Measurements from ENCODE around the gene PRKD2.
"Not testable (repeated sequence)": the region's sequence is repeated elsewhere in the genome, so short reads cannot be mapped to it uniquely, and the experiment has no call there.

PRKD2 gene

GRCh38 chr19:46717034-46717715, at the start of gene PRKD2:
Gene PRKD2 (minus strand): TSS chr19:46717114. CDS start chr19:46716370, 744 bp downstream.
- peak; percentile 49 to 92 (median 72) for DNase-seq (ENCODE audit: low read depth in 3 of 3, low spot score in 1 of 3)

GRCh38 chr19:46764817-46765291, 47.9 kb upstream of the PRKD2 start:
- no peak for DNase-seq (ENCODE audit: low read depth in 3 of 3, low spot score in 1 of 3)

GRCh38 chr19:46762245-46762890, 45.5 kb upstream of the PRKD2 start:
- DNase-seq (ENCODE audit: low read depth in 3 of 3, low spot score in 1 of 3), result no peak

- DNase-seq (ENCODE audit: low read depth in 3 of 3, low spot score in 1 of 3), result no peak
Observed at GRCh38 chr19:46761418-46761831, 44.5 kb upstream of the PRKD2 start.

- not testable (repeated sequence) for DNase-seq (ENCODE audit: low read depth in 3 of 3, low spot score in 1 of 3)
Observed at GRCh38 chr19:46760897-46761296, 44.0 kb upstream of the PRKD2 start.

GRCh38 chr19:46760363-46760762, 43.4 kb upstream of the PRKD2 start:
- DNase-seq (ENCODE audit: low read depth in 3 of 3, low spot score in 1 of 3), result no peak

- DNase-seq (ENCODE audit: low read depth in 3 of 3, low spot score in 1 of 3), result no peak
Observed at GRCh38 chr19:46759817-46760333, 43.0 kb upstream of the PRKD2 start.

- DNase-seq (ENCODE audit: low read depth in 3 of 3, low spot score in 1 of 3), result no peak
Observed at GRCh38 chr19:46759206-46759605, 42.3 kb upstream of the PRKD2 start.

- no peak for DNase-seq (ENCODE audit: low read depth in 3 of 3, low spot score in 1 of 3)
Observed at GRCh38 chr19:46756544-46756888, 39.6 kb upstream of the PRKD2 start.

- no peak for DNase-seq (ENCODE audit: low read depth in 3 of 3, low spot score in 1 of 3)
Observed at GRCh38 chr19:46755853-46756543, 39.1 kb upstream of the PRKD2 start.

GRCh38 chr19:46755077-46755852, 38.4 kb upstream of the PRKD2 start:
- DNase-seq (ENCODE audit: low read depth in 3 of 3, low spot score in 1 of 3), result no peak

GRCh38 chr19:46753420-46754155, 36.7 kb upstream of the PRKD2 start:
- DNase-seq (ENCODE audit: low read depth in 3 of 3, low spot score in 1 of 3), result peak in 2 of 3 donors; percentile 33 to 37

- DNase-seq (ENCODE audit: low read depth in 3 of 3, low spot score in 1 of 3), result peak; percentile 39 to 71 (median 47)
Observed at GRCh38 chr19:46748325-46749109, 31.6 kb upstream of the PRKD2 start.

GRCh38 chr19:46746281-46747057, 29.6 kb upstream of the PRKD2 start, which contains the start of gene STRN4:
Gene STRN4 (minus strand): TSS chr19:46746450. CDS start chr19:46746430, 20 bp downstream.
- peak in 2 of 3 donors; percentile 35 to 52 for DNase-seq (ENCODE audit: low read depth in 3 of 3, low spot score in 1 of 3)

GRCh38 chr19:46745521-46746280, 28.8 kb upstream of the PRKD2 start, which contains the start of gene FKRP:
Gene FKRP (plus strand): TSS chr19:46746057. CDS start chr19:46755451, 9,394 bp downstream.
- DNase-seq (ENCODE audit: low read depth in 3 of 3, low spot score in 1 of 3), result peak in 1 of 3 donors; percentile 45

GRCh38 chr19:46745030-46745429, 28.1 kb upstream of the PRKD2 start:
- DNase-seq (ENCODE audit: low read depth in 3 of 3, low spot score in 1 of 3), result no peak

- DNase-seq (ENCODE audit: low read depth in 3 of 3, low spot score in 1 of 3), result no peak
Observed at GRCh38 chr19:46744005-46744691, 27.2 kb upstream of the PRKD2 start.
